G401.6 (cell line): ENCODE results near the gene LIPF.
"Not testable (repeated sequence)": the region's sequence is repeated elsewhere in the genome, so short reads cannot be mapped to it uniquely, and the experiment has no call there.

Experiments used
- FAIRE-seq: peaks from 2 replicates; lab custom pipeline; 2012; peaks lifted over from hg19 to GRCh38; lab: Jason Lieb, UNC

Gene LIPF, protein sequence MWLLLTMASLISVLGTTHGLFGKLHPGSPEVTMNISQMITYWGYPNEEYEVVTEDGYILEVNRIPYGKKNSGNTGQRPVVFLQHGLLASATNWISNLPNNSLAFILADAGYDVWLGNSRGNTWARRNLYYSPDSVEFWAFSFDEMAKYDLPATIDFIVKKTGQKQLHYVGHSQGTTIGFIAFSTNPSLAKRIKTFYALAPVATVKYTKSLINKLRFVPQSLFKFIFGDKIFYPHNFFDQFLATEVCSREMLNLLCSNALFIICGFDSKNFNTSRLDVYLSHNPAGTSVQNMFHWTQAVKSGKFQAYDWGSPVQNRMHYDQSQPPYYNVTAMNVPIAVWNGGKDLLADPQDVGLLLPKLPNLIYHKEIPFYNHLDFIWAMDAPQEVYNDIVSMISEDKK

GRCh38 chr10:88664142-88664541, at the start of gene LIPF:
Gene LIPF, plus strand, starts transcription at chr10:88664442. Its CDS starts 2,856 bp downstream, at chr10:88667298.
- no peak for FAIRE-seq

DNA sequence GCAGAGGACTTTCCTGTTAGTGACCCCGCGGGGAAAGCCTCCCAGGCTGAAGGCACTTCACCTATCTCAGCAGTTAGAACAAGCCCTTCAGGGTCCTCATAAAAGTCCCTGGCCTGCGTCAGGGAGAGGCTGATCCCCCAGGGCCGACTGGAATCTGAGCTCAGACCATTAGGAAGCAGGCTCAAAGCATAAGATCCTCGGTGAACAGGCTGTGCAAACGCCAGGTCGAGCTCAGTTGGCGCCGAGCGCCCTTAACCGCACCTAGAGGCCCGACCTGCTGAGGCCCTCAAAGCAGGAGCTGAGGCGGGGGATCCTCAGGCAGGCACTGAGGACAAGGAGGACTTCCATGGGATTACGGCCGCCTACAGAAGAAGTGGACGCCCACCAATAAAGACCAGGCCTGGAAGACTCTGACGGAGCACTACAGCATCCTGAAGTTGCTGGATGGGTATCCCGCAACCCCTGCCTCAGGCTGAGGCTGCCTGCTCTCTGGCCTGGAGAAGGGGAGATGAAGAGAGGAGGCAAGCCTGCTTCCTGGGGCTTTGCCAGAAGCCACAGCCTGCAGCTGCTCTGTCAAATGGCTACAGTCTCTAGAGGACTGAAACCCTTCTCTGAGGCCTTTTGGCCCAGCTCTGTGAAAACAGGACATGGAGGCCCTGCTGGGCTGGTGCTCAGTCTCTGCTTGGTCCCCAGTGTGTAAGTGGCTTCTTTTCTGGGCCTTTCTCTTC, 47.8 kb upstream of the LIPF start:
- FAIRE-seq: no peak

DNA sequence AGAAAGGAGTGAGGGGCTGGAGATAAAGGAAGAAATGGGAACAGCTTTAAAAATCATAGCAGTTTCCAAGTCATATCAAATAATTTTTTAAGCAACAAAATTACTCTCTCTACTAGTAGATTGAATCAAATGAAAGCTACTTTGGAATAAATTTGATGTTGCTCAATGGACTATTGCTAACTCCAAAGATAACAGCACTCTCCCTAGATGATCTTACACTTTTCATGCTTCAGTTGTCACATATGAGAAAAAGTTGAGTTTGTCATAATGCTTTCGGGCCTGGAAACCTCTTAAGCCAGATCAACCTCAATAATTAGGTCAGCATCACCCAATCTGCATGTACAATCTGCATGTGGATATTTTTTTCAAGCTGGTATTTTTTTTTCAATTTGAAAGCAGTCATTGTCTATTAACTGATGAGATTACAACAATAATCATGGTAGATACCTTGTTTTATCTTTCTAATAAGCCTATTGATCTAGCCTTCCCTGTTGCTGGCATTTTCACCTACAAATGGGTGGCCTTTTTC, 46.4 kb upstream of the LIPF start:
- FAIRE-seq: no peak

DNA sequence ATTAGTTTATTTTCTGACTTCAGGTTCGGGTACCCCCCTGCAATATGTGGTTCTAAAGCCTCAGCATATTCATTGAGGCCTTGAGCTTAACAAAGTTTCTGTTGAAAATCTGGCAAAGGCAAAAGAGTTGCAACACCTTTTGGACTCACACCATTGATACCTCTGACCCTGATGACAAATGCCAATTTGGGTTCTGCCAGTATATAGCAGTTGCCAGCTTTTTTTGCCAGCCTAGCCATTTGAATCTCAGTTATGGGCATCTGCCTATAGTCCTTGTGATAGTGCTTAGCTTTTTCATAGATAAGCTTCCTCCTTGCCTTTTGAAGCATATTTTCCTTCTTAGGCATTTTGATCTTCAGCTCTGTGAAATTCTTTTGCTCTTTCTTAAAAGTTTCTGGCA, 45.7 kb upstream of the LIPF start:
- FAIRE-seq: no peak

- FAIRE-seq: no peak
These were observed 43.8 kb upstream of the LIPF start for GRCh38 chr10:88620441-88620840.

DNA sequence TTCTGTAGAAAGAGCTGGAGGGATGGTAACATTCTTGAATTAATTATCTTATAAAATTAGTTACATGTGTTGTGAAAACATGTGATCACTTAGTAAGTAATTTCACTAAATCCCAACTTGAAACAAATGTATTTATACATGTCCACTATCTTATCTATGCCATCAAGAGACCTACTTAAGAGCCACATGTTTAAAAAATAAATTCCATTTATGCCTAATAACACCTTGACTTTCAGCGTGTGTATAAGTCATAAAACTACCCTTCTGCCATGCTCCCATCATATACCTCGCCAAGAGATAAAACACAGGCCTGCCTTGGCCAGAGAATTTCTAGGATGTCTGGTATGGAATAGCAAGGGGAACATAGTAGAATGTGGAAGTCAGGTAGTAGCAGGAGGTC, 40.4 kb upstream of the LIPF start:
- FAIRE-seq: no peak

- FAIRE-seq: no peak
These were observed 39.4 kb upstream of the LIPF start for GRCh38 chr10:88624840-88625239.

DNA sequence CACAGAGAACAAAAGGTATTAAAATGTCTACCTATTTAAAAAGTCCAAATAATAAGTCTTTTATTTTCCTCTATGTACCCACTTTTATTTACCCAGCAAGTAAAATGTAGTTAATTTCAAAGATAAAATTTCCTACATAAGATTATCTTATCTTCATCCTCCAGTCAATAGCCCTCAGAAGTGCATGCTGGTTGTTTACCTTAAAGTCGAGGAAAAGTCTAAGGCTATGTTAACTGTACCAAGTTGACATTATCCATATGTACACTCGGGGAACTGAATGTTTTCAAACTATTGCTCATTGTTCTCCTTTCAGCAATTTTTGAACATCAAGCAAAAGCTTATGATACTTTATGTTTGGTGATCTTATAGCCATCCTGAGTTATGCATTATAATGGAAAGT, 24.1 kb upstream of the LIPF start:
- no peak for FAIRE-seq

DNA sequence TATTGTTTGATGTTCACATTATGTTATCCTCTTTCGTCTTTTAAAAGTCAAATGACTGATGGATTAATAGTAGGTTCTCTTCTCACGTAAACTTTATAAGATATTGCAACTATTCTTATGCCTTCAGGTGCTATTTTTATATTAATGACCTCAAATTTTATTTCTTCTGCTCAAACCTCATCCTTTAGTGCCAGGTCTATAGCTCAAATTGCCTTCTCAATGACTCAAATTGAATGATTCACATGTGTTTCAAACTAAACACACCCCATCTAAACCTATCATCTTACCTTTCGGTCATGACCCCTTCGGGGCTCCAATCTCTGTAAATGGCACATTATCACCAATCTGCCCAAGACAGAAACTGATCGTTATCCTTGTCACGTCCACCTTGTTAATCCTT, 22.0 kb upstream of the LIPF start:
- FAIRE-seq: no peak

DNA sequence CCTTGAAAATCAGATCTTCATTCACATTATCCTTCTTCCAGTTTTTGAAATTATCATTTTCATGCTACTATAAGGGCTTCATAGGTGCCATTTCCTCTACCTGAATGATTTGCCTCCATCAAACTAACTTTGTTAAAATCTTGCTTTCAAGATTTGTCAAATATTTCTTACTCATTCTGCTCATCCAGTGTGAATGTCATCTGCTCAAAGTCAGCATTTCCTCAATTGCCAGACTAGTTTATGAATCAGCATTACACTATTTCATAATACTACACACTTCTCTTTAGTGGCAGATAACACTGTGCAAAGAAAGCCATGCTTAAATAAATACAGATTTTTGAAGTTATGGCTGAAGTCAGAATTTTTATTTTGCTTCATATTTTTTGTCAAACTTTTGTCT, 21.3 kb upstream of the LIPF start:
- FAIRE-seq: no peak

GRCh38 chr10:88647061-88647615, 17.1 kb upstream of the LIPF start:
- no peak for FAIRE-seq

DNA sequence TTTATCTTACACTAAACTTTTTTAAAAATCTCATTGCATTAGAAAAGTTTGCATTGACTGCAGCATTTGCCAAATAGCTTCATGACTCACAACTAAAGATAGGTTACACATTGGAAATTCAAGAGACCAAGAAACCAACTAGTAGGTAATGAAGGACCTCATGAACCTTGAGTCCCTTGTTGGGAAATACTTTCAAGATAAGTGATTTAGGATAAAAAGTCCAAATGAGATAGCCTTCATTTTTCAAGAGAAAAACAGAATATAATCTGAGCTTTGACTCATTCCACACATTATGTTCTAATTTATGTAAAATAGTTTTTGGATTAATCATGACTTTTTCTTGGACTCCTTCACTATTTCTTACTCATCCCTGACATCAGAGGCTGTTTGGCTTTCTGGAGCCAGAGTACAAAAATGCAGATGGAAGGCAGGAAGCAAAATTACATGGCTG, 13.1 kb upstream of the LIPF start:
- FAIRE-seq: no peak

DNA sequence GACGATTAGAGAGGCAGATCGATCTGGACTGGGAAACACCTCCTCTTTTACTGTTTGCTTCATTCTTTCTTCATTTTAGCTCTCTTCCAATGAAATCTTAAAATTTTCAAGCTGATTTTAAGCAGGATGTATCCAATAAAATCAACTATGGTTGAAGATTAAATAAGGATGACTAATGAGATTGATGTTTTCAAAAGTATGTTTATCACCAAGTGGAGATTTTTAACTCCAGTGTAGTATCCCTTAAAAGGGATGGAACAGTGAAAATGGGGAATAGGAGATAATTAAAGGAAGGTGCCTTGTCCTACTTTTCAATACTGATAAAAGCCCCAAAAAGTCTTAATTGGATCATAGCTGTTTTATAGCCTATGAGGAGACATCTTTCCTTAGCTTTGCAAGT, 11.6 kb upstream of the LIPF start:
- FAIRE-seq: no peak

- FAIRE-seq: no peak
These were observed 6.3 kb upstream of the LIPF start for GRCh38 chr10:88657901-88658300.

DNA sequence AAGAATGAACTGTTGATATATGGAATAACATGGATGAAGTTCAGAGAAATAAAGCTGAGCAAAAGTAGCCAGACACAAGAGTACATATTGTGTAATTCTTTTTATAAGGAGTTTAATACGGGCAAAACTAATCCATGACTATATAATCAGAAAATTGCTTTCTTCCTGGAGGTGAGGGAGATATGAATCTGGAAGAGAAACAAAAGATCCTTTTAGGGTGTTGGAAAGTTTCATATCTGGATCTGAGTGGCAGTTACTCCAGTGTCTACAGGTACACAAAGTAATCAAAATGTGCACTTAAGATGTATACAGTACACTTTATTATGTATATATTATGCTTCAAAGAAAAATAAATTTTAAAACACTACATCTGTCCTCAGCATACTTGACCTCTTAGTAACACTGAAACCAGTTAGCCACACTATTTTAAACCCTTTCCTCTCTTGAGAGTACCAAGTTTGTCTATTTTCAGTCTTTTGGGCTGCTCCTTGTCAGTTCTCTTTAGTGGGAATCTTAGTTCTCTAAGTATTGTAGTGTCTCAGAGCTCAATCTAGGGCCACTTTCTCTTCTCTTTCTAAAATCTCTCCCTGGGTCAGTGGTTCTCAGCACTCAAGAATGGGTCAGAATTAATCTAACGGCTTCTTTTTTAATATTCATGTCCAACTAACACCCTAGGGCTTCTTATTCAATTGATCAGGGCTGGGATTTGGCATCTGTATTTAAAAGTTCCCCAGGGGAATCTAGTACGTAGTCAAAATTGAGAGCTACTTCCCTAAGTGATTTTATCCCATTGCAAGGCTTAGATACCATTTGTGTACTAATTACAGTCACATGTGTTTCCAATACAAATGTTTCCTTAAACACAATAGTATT, 4.3 kb upstream of the LIPF start:
- FAIRE-seq: no peak

GRCh38 chr10:88660598-88660884, 3.7 kb upstream of the LIPF start:
- FAIRE-seq: no peak

DNA sequence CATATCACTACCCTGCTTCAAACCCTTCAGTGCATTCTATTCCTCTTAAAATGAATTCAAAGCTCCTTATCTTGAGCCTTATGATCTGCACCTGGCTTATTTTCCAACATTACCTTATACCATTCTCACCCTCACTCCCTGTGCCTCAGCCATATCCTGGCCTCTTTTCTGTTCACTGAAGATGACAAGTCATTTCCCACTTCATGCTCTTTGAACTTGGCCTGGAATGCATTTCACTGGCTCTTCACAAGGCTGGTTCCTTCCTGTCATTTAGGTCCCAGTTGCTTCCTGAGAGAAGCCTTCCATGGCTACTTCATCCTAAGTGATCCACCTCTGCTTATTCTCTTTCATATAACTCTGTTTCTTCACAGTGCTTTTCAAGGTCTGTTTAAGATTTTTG, 3.2 kb upstream of the LIPF start:
- no peak for FAIRE-seq

- FAIRE-seq: no peak
These were observed 2.7 kb upstream of the LIPF start for GRCh38 chr10:88661577-88661976.

- not testable (repeated sequence) for FAIRE-seq
These were observed 1.1 kb upstream of the LIPF start for GRCh38 chr10:88663153-88663552.

DNA sequence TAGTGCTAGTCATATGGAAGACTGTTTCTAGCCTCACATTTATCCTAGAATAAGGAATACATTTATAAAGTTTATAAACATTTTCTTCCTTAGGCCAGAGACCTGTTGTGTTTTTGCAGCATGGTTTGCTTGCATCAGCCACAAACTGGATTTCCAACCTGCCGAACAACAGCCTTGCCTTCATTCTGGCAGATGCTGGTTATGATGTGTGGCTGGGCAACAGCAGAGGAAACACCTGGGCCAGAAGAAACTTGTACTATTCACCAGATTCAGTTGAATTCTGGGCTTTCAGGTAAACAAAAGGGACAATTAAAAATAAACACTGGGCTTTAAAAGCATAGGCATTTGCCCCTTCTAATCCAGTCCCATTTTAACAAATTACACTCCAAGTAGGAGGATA, 4.2 kb downstream of the LIPF start:
- FAIRE-seq: no peak

DNA sequence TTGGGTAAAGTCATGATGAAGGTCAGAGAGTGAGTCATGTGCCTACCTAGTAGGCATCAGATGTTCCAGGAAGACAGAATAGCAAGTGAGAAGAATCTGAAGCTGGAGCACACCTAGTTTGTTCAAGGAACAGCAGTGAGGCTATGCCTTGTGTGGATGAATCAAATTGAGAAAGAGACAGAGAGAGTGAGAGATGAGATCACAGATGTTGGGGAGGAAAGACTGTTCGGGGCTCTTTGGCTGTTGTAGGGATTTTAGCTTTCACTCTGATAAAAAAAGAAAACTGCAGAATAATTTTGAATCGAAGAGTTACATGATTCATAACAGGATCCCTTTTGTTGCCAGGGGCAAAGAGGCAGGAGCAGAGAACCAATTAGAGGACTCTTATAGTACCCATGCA, 6.3 kb downstream of the LIPF start:
- no peak for FAIRE-seq

- FAIRE-seq: no peak
These were observed 7.8 kb downstream of the LIPF start for GRCh38 chr10:88672041-88672440.
